ENCODE results near the gene MAN2A1.

DNA sequence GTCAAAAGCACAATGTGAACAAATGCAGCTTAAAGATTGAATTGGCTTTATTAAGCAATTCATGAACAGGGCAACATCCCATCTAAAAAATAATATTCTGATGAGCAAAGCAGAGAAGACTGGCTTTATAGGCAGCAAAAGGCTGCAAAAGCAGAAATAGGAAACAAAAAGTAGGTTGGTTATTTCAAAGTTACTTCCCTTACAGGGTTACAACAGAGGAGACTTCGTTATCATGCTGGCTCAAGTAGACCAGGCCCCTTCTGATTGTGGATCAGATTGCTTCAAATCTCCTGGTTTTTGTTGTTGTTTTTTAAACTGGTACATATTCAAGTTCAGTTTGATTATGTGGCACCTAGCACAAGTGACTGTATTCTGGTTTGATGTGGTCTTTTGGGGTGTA is 73.1 kb downstream of the MAN2A1 start:
- TF ChIP-seq, protein P1, sequence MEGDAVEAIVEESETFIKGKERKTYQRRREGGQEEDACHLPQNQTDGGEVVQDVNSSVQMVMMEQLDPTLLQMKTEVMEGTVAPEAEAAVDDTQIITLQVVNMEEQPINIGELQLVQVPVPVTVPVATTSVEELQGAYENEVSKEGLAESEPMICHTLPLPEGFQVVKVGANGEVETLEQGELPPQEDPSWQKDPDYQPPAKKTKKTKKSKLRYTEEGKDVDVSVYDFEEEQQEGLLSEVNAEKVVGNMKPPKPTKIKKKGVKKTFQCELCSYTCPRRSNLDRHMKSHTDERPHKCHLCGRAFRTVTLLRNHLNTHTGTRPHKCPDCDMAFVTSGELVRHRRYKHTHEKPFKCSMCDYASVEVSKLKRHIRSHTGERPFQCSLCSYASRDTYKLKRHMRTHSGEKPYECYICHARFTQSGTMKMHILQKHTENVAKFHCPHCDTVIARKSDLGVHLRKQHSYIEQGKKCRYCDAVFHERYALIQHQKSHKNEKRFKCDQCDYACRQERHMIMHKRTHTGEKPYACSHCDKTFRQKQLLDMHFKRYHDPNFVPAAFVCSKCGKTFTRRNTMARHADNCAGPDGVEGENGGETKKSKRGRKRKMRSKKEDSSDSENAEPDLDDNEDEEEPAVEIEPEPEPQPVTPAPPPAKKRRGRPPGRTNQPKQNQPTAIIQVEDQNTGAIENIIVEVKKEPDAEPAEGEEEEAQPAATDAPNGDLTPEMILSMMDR (IDR thresholded peaks at IDR 0.05) = no peak
- no peak for TF ChIP-seq POLR2A (IDR thresholded peaks at IDR 0.05)

Measured in right lobe of liver (tissue), 4 donors.